Muscle of back (tissue), 10 donors: ENCODE data around the gene CUTC. TPM values are rescaled to one million over a fixed set of nuclear protein-coding genes. Genes with fewer than 3 reads are reported as not detected.

Experiments
- polyA plus RNA-seq, 10 donors: library from polyadenylated mRNA; unstranded; fragments of 120-200 nt; gene quantifications; one replicate each; pipeline ENCODE4 v1.2.1, GENCODE V29; 2013; ENCODE audit not compliant: insufficient read length in 10 of 10

Gene CUTC
- polyA plus RNA-seq, 10 donors: 16.2 to 24.6 (median 20.0) TPM

Other genes starting within 250 kb of the CUTC start
- under 1 TPM; 0.15 to 0.97 (median 0.51) TPM for gene NKX2-3, start 199.3 kb upstream of the CUTC start, polyA plus RNA-seq
- gene SLC25A28, start 111.8 kb upstream of the CUTC start, polyA plus RNA-seq: 10 to 100 TPM; 24.7 to 41.1 (median 30.9) TPM
- gene ENTPD7, start 72.7 kb upstream of the CUTC start, polyA plus RNA-seq: 1 to 10 TPM; 3.2 to 7.1 (median 4.4) TPM
- 10 to 100 TPM; 23.6 to 37.9 (median 30.7) TPM for gene COX15, start 107 bp upstream of the CUTC start, polyA plus RNA-seq
- 1 to 10 TPM in 3 of 10 donors, under 1 TPM in 7; 0.42 to 1.1 (median 0.84) TPM for gene ABCC2, start 50.4 kb downstream of the CUTC start, polyA plus RNA-seq